ENCODE data around the gene GRIN1.

DNA sequence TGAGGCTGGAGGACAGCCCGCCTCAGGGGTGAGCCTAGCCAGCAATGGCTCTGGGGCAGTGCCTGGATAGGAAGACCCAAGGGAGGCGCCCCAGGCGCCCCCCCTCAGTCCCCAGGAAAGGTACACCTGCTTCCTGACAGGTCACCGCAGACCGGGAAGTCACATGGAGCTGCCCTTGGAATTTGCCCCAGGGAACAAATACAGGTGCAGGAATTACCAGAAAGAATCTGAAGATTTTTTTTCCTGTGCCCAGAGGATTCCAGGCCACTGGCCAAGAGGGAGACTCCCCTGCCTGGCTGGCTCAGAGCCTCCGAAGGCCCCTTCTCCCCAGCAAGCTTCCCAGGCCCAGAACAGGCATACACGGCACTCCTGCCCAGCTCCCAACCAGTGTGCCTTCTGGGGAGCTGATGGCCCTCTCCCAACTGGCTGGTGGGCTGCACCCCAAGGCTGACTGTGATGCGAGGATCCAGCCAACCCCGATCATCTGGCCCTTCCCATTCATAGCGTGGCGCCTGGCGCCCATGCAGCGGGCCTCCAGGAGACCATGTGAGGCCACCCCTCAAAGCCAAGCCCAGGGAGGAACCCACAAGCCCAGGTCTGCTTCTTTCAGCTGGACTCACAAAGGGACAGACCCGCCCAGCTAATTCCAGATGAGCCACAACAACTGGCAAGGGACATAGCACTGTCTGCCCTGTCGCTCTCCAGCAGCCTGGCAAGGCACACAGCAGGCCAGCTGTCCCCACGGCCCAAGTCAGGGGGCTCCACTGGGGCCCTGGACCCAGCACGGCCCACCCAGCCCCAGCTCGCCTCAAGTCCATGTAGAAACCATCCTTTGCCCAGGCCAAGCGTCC is 59.3 kb downstream of the GRIN1 start:
- TF ChIP-seq, protein P1, sequence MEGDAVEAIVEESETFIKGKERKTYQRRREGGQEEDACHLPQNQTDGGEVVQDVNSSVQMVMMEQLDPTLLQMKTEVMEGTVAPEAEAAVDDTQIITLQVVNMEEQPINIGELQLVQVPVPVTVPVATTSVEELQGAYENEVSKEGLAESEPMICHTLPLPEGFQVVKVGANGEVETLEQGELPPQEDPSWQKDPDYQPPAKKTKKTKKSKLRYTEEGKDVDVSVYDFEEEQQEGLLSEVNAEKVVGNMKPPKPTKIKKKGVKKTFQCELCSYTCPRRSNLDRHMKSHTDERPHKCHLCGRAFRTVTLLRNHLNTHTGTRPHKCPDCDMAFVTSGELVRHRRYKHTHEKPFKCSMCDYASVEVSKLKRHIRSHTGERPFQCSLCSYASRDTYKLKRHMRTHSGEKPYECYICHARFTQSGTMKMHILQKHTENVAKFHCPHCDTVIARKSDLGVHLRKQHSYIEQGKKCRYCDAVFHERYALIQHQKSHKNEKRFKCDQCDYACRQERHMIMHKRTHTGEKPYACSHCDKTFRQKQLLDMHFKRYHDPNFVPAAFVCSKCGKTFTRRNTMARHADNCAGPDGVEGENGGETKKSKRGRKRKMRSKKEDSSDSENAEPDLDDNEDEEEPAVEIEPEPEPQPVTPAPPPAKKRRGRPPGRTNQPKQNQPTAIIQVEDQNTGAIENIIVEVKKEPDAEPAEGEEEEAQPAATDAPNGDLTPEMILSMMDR (IDR thresholded peaks at IDR 0.05; ENCODE audit: insufficient read depth, low read depth, low read length): no peak
- no peak for TF ChIP-seq EZH2 (IDR thresholded peaks at IDR 0.05; ENCODE audit: insufficient read depth, low read length)

Measured in astrocyte (in vitro differentiated cells and primary cell).